Measurements from ENCODE around the gene PATJ.

PATJ gene

DNA sequence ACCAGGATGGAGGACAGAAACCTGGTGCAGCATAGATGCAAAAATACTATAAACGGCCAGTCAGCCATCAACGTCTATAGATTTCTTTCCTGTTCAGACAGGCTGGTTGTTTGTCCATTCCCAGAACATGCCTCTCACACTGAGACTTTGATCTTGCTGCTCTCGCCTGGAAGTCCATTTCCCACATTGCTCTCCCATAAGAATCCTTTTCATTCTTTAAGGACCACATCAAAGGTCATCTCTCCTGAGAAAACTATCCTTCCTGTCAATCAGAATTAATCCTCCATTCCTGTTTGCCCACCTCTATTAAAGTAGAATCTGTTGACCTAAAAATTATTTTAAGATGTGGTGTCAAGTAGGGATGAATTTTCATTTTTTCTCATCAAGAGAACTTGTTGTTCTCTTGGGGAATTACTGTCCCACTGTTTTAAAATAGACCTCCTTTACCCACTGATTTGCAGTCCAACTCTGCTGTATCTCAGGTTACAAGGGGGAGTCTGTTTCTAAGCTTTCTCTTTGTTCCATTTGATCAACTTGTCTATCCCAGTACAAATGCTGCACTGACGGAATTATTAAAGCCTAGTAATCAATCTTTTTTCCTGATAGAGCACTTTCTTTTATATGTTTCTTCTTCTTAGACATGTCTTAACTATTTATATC lies 172.7 kb downstream of the PATJ start:
- WGBS (ENCODE audit: extremely low coverage, insufficient coverage, low lambda C conversion rate), result no CpG with 5 or more reads among the region's 4 CpGs
- no peak overlapping the region for H4K5ac ChIP-seq (ENCODE audit: low read length)
- no peak for DNase-seq
- H4K8ac ChIP-seq (ENCODE audit: low read depth, low read length), result peak overlapping the region; percentile 13
- no peak overlapping the region for H2BK15ac ChIP-seq (replicated peaks; ENCODE audit: low read depth)
- no peak overlapping the region for H3K4me3 ChIP-seq (ENCODE audit: low read length)
- H3K4me2 ChIP-seq (ENCODE audit: low read length), result no peak overlapping the region
- no peak overlapping the region for H3K27ac ChIP-seq (ENCODE audit: low read depth, low read length)
- H3K79me2 ChIP-seq (ENCODE audit: control insufficient read depth, insufficient read depth, low read length), result no peaks in the 10 kb centered on the region
- no peaks in the 10 kb centered on the region for H3K4me1 ChIP-seq (ENCODE audit: control insufficient read depth, low read depth, low read length)
- H3K56ac ChIP-seq (ENCODE audit: low read length), result no peak overlapping the region
- no peak overlapping the region for H2BK120ac ChIP-seq (ENCODE audit: low read depth, low read length)
- H3K18ac ChIP-seq (ENCODE audit: low read length), result no peak overlapping the region
- no peaks in the 10 kb centered on the region for H3K36me3 ChIP-seq (ENCODE audit: control insufficient read depth, insufficient read depth, low read length)
- no peak overlapping the region for H3K9ac ChIP-seq (ENCODE audit: low read length)
- no peaks in the 10 kb centered on the region for H3K27me3 ChIP-seq (ENCODE audit: insufficient read depth, low read length, poor library complexity)
- no peaks in the 10 kb centered on the region for H3K79me1 ChIP-seq (ENCODE audit: low read length)
- no peak overlapping the region for H3K23ac ChIP-seq (ENCODE audit: low read length)
- H2AK5ac ChIP-seq (ENCODE audit: low read length), result no peak overlapping the region
- no peak overlapping the region for H3K4ac ChIP-seq (ENCODE audit: low read depth, low read length)
- H2BK5ac ChIP-seq (ENCODE audit: low read length), result no peak overlapping the region

GRCh38 chr1:61921435-61921834 lies 179.2 kb downstream of the PATJ start:
- no peak overlapping the region for H3K23ac ChIP-seq (ENCODE audit: low read length)
- DNase-seq, result peak; percentile 23
- H3K4ac ChIP-seq (ENCODE audit: low read depth, low read length), result no peak overlapping the region
- H2BK120ac ChIP-seq (ENCODE audit: low read depth, low read length), result no peak overlapping the region
- no peak overlapping the region for H4K5ac ChIP-seq (ENCODE audit: low read length)
- no peak overlapping the region for H2AK5ac ChIP-seq (ENCODE audit: low read length)
- no peaks in the 10 kb centered on the region for H3K36me3 ChIP-seq (ENCODE audit: control insufficient read depth, insufficient read depth, low read length)
- H3K4me2 ChIP-seq (ENCODE audit: low read length), result no peak overlapping the region
- H3K4me1 ChIP-seq (ENCODE audit: control insufficient read depth, low read depth, low read length), result no peaks in the 10 kb centered on the region
- no peak overlapping the region for H3K4me3 ChIP-seq (ENCODE audit: low read length)
- no peaks in the 10 kb centered on the region for H3K79me2 ChIP-seq (ENCODE audit: control insufficient read depth, insufficient read depth, low read length)
- no peak overlapping the region for H2BK15ac ChIP-seq (replicated peaks; ENCODE audit: low read depth)
- H4K8ac ChIP-seq (ENCODE audit: low read depth, low read length), result no peak overlapping the region
- no peak overlapping the region for H3K56ac ChIP-seq (ENCODE audit: low read length)
- H3K9ac ChIP-seq (ENCODE audit: low read length), result no peak overlapping the region
- H3K27ac ChIP-seq (ENCODE audit: low read depth, low read length), result no peak overlapping the region
- no peak overlapping the region for H3K18ac ChIP-seq (ENCODE audit: low read length)
- no peaks in the 10 kb centered on the region for H3K79me1 ChIP-seq (ENCODE audit: low read length)
- no peak overlapping the region for H2BK5ac ChIP-seq (ENCODE audit: low read length)
- H3K27me3 ChIP-seq (ENCODE audit: insufficient read depth, low read length, poor library complexity), result no peaks in the 10 kb centered on the region

DNA sequence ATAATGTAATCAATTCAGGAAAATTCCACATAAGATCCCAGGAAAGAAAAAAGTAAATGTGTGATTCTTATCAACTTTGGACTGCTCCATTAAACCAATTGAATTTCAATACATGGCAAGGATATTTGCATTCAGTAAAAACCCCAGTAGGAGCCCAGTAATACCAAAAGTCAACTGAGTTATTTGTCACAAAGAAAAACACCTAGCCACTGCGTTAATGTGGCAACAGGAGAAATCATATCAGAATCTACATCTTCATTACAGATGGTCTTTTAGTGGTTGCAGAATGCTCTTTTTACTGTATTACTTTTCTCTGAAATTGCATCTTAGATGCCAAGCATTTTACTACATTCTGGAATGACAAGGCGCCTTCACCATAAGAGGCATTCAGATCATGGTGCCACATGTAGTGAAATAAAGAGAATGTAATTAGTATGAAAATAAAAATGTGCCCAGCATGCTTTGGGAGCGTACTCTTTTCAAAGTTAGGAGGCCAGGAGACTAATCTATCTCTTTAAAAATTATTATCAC lies 180.7 kb downstream of the PATJ start:
- Histone ChIP-seq H3K4me3 (ENCODE audit: low read length) (no peak overlapping the region), H3K56ac (ENCODE audit: low read length) (no peak overlapping the region), H3K36me3 (ENCODE audit: control insufficient read depth, insufficient read depth, low read length) (no peaks in the 10 kb centered on the region), H4K8ac (ENCODE audit: low read depth, low read length) (no peak overlapping the region), H3K18ac (ENCODE audit: low read length) (no peak overlapping the region), H4K5ac (ENCODE audit: low read length) (no peak overlapping the region), H2BK15ac (replicated peaks; ENCODE audit: low read depth) (no peak overlapping the region), H3K79me2 (ENCODE audit: control insufficient read depth, insufficient read depth, low read length) (no peaks in the 10 kb centered on the region), H3K23ac (ENCODE audit: low read length) (no peak overlapping the region), H2BK5ac (ENCODE audit: low read length) (no peak overlapping the region), H2AK5ac (ENCODE audit: low read length) (no peak overlapping the region), H3K27ac (ENCODE audit: low read depth, low read length) (no peak overlapping the region), H3K4me2 (ENCODE audit: low read length) (no peak overlapping the region), H3K9ac (ENCODE audit: low read length) (no peak overlapping the region), H2BK120ac (ENCODE audit: low read depth, low read length) (no peak overlapping the region), H3K27me3 (ENCODE audit: insufficient read depth, low read length, poor library complexity) (no peaks in the 10 kb centered on the region), H3K4ac (ENCODE audit: low read depth, low read length) (no peak overlapping the region), H3K79me1 (ENCODE audit: low read length) (no peaks in the 10 kb centered on the region), H3K4me1 (ENCODE audit: control insufficient read depth, low read depth, low read length) (no peaks in the 10 kb centered on the region)
- WGBS (ENCODE audit: extremely low coverage, insufficient coverage, low lambda C conversion rate), result no CpG with 5 or more reads among the region's 3 CpGs
- DNase-seq, result no peak

DNA sequence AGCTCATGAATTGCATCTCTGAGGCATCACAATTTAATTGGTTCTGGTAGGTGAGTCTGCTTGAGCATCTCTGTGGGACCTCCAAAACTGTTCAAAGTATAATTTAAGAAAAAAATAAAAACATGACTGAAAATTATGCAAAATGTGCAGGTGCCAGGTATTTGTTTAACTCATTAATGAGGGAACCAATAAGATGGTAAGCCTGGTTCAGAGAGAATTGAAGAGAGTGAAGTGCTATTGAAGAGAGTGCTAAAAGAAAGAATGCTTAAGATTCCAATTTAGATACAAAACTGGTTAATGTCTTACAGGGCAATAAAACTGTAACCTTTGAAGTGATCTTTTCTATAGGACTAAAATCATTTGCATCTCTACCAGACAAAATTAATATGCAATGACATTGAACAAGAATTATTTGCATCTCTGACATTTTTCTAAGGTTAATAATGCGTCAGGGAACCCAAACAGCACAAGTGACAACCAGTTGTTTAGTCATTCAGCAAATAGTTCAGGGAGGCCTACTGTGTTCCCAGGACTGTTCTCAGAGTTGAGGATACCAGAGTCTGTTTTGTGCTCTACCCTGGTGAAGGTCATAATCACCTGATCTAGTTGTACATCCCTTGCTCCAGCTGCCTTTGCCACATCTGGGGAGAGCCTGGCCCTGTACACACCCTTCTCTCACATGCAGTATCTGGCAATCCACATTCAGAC lies 183.5 kb downstream of the PATJ start:
- Histone ChIP-seq H3K27ac (ENCODE audit: low read depth, low read length) (no peak overlapping the region), H4K8ac (ENCODE audit: low read depth, low read length) (no peak overlapping the region), H2BK15ac (replicated peaks; ENCODE audit: low read depth) (no peak overlapping the region), H3K9ac (ENCODE audit: low read length) (no peak overlapping the region), H2BK5ac (ENCODE audit: low read length) (no peak overlapping the region), H3K56ac (ENCODE audit: low read length) (no peak overlapping the region), H3K23ac (ENCODE audit: low read length) (no peak overlapping the region), H3K36me3 (ENCODE audit: control insufficient read depth, insufficient read depth, low read length) (no peaks in the 10 kb centered on the region), H3K4me3 (ENCODE audit: low read length) (no peak overlapping the region), H2BK120ac (ENCODE audit: low read depth, low read length) (no peak overlapping the region), H3K4me1 (ENCODE audit: control insufficient read depth, low read depth, low read length) (no peaks in the 10 kb centered on the region), H3K4me2 (ENCODE audit: low read length) (no peak overlapping the region), H3K18ac (ENCODE audit: low read length) (no peak overlapping the region), H2AK5ac (ENCODE audit: low read length) (no peak overlapping the region), H4K5ac (ENCODE audit: low read length) (no peak overlapping the region), H3K4ac (ENCODE audit: low read depth, low read length) (no peak overlapping the region), H3K79me1 (ENCODE audit: low read length) (no peaks in the 10 kb centered on the region), H3K79me2 (ENCODE audit: control insufficient read depth, insufficient read depth, low read length) (no peaks in the 10 kb centered on the region), H3K27me3 (ENCODE audit: insufficient read depth, low read length, poor library complexity) (no peaks in the 10 kb centered on the region)
- no CpG with 5 or more reads among the region's 1 CpG for WGBS (ENCODE audit: extremely low coverage, insufficient coverage, low lambda C conversion rate)
- no peak for DNase-seq

DNA sequence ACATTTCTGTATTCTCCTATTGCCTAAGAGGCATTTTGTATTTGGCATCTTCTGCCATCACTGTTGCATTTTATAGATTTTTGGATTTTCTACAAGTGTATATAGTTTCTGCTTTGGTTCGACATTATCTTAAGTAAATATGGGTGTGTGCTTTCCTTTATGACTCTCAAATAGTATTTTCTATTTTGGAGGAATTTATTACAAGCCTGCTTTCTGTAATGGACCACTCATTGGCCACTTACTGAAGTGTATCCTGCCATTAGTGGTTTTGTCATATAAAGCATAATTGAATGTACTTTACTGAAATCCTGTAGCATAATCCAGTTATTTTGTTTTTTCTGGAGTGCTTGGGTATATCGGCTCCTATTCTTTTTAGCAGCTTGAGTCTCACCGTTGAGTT lies 184.3 kb downstream of the PATJ start:
- no peak overlapping the region for H3K18ac ChIP-seq (ENCODE audit: low read length)
- H2BK15ac ChIP-seq (replicated peaks; ENCODE audit: low read depth), result no peak overlapping the region
- no peak overlapping the region for H3K4me3 ChIP-seq (ENCODE audit: low read length)
- H3K4me1 ChIP-seq (ENCODE audit: control insufficient read depth, low read depth, low read length), result no peaks in the 10 kb centered on the region
- H3K9ac ChIP-seq (ENCODE audit: low read length), result no peak overlapping the region
- H3K36me3 ChIP-seq (ENCODE audit: control insufficient read depth, insufficient read depth, low read length), result no peaks in the 10 kb centered on the region
- H3K4me2 ChIP-seq (ENCODE audit: low read length), result no peak overlapping the region
- no peaks in the 10 kb centered on the region for H3K79me2 ChIP-seq (ENCODE audit: control insufficient read depth, insufficient read depth, low read length)
- H3K27me3 ChIP-seq (ENCODE audit: insufficient read depth, low read length, poor library complexity), result no peaks in the 10 kb centered on the region
- no peak overlapping the region for H3K4ac ChIP-seq (ENCODE audit: low read depth, low read length)
- H4K5ac ChIP-seq (ENCODE audit: low read length), result no peak overlapping the region
- no peak overlapping the region for H3K56ac ChIP-seq (ENCODE audit: low read length)
- no peak overlapping the region for H3K23ac ChIP-seq (ENCODE audit: low read length)
- DNase-seq, result no peak
- H3K79me1 ChIP-seq (ENCODE audit: low read length), result no peaks in the 10 kb centered on the region
- no peak overlapping the region for H2BK5ac ChIP-seq (ENCODE audit: low read length)
- H2AK5ac ChIP-seq (ENCODE audit: low read length), result no peak overlapping the region
- H2BK120ac ChIP-seq (ENCODE audit: low read depth, low read length), result no peak overlapping the region
- no CpG with 5 or more reads among the region's 3 CpGs for WGBS (ENCODE audit: extremely low coverage, insufficient coverage, low lambda C conversion rate)
- no peak overlapping the region for H4K8ac ChIP-seq (ENCODE audit: low read depth, low read length)
- H3K27ac ChIP-seq (ENCODE audit: low read depth, low read length), result no peak overlapping the region
